GM23338 (cell line): ENCODE results near the gene VANGL1. TPM values are rescaled to one million over a fixed set of nuclear protein-coding genes. Genes with fewer than 3 reads are reported as not detected.

Source experiments
- ATAC-seq: fragments of 200-7000 bp; cut with Tn5 transposase; 3 replicates; pipeline ENCODE4 v1.9.1; 2020
- DNase-seq: peaks from one replicate; pipeline ENCODE4 v3.0.0-alpha.2; 2015; ENCODE audit warnings: low spot score
- H2AFZ ChIP-seq: fragments of 200-600 bp; sonication (generic); 2 replicates; pipeline ENCODE4 v1.8.0; 2016; ENCODE audit warnings: antibody characterized with exemption, mild to moderate bottlenecking, moderate library complexity
- H3F3A ChIP-seq: fragments of 200-600 bp; sonication (generic); replicated peaks from 2 replicates; pipeline ENCODE4 v1.8.0; 2017; ENCODE audit warnings: antibody characterized with exemption, mixed run types, low read depth
- H3K27ac ChIP-seq: fragments of 200-600 bp; sonication (generic); 2 replicates; pipeline ENCODE4 v1.6.1; 2016; ENCODE audit warnings: low read depth
- H3K27me3 ChIP-seq: fragments of 200-600 bp; sonication (generic); 2 replicates; pipeline ENCODE4 v1.8.0; 2016; ENCODE audit warnings: mild to moderate bottlenecking, mixed run types, moderate library complexity; ENCODE audit not compliant: insufficient read depth
- H3K36me3 ChIP-seq: fragments of 200-600 bp; sonication (generic); 2 replicates; pipeline ENCODE4 v1.8.0; 2016; ENCODE audit warnings: mild to moderate bottlenecking; ENCODE audit not compliant: insufficient read depth
- H3K4me1 ChIP-seq: fragments of 200-600 bp; sonication (generic); 2 replicates; pipeline ENCODE4 v1.8.0; 2016; ENCODE audit warnings: mild to moderate bottlenecking, moderate library complexity; ENCODE audit not compliant: insufficient read depth
- H3K4me2 ChIP-seq: fragments of 200-600 bp; sonication (generic); 2 replicates; pipeline ENCODE4 v1.7.1; 2017; ENCODE audit warnings: mixed run types
- H3K4me3 ChIP-seq: fragments of 200-600 bp; sonication (generic); 2 replicates; pipeline ENCODE4 v1.6.1; 2016; ENCODE audit warnings: mixed run types
- H3K79me2 ChIP-seq: fragments of 200-600 bp; sonication (generic); replicated peaks from 2 replicates; pipeline ENCODE4 v1.8.0; 2017; ENCODE audit warnings: mild to moderate bottlenecking; ENCODE audit not compliant: insufficient read depth
- H3K9me2 ChIP-seq: fragments of 200-600 bp; sonication (generic); 2 replicates; pipeline ENCODE4 v1.8.0; 2017; ENCODE audit not compliant: insufficient read depth
- H4K20me1 ChIP-seq: fragments of 200-600 bp; sonication (generic); replicated peaks from 2 replicates; pipeline ENCODE4 v1.8.0; 2017; ENCODE audit warnings: mild to moderate bottlenecking; ENCODE audit not compliant: insufficient read depth
- H3K27ac Mint-ChIP-seq: 2 replicates; pipeline ENCODE4 v1.8.0; 2020; ENCODE audit warnings: inconsistent platforms, mild to moderate bottlenecking, moderate library complexity, mixed read lengths
- H3K27me3 Mint-ChIP-seq: 3 replicates; pipeline ENCODE4 v1.8.0; 2022; ENCODE audit warnings: low read depth, mild to moderate bottlenecking, moderate library complexity, mixed read lengths, inconsistent platforms; ENCODE audit not compliant: insufficient read depth, poor library complexity
- H3K36me3 Mint-ChIP-seq: 3 replicates; pipeline ENCODE4 v1.8.0; 2021; ENCODE audit warnings: low read depth, mild to moderate bottlenecking, inconsistent platforms, moderate library complexity, mixed read lengths
- H3K4me1 Mint-ChIP-seq: 3 replicates; pipeline ENCODE4 v1.8.0; 2020; ENCODE audit warnings: mild to moderate bottlenecking, inconsistent platforms, mixed read lengths
- H3K4me3 Mint-ChIP-seq: 3 replicates; pipeline ENCODE4 v1.8.0; 2021; ENCODE audit warnings: moderate library complexity, mild to moderate bottlenecking, inconsistent platforms, mixed read lengths
- H3K9me3 Mint-ChIP-seq: 3 replicates; pipeline ENCODE4 v1.8.0; 2020; ENCODE audit warnings: moderate library complexity, mild to moderate bottlenecking, inconsistent platforms, mixed read lengths
- CTCF ChIP-seq, 2 experiments: fragments of 200-600 bp in 1 of 2; sonication (generic) in 1 of 2; conservative IDR thresholded peaks; 2 replicates each; pipeline versions ENCODE4 v1.5.1 to v1.6.1; 2016 to 2017; ENCODE audit warnings: antibody characterized with exemption in 2 of 2, low read depth in 2 of 2, mild to moderate bottlenecking in 2 of 2, moderate library complexity in 1 of 2
- EZH2phosphoT487 ChIP-seq: fragments of 200-600 bp; sonication (generic); IDR thresholded peaks from one replicate; pipeline ENCODE4 v1.8.1; 2018; ENCODE audit warnings: antibody characterized with exemption; ENCODE audit not compliant: unreplicated experiment
- JUNB ChIP-seq: IDR thresholded peaks from one replicate; pipeline ENCODE4 v1.6.1; 2016; ENCODE audit warnings: antibody characterized with exemption; ENCODE audit not compliant: unreplicated experiment
- NANOG ChIP-seq: IDR thresholded peaks from 2 replicates; pipeline ENCODE4 v1.6.1; 2016; ENCODE audit warnings: antibody characterized with exemption, borderline replicate concordance
- POLR2AphosphoS5 ChIP-seq: IDR thresholded peaks from 2 replicates; pipeline ENCODE4 v1.6.1; 2016; ENCODE audit warnings: antibody characterized with exemption, low read depth
- ZNF462 ChIP-seq: fragments of 250-450 bp; sonication (Bioruptor Pico); IDR thresholded peaks from 2 replicates; pipeline ENCODE4 v1.5.0; 2020; ENCODE audit warnings: mild to moderate bottlenecking, moderate library complexity
- polyA plus RNA-seq: library from polyadenylated mRNA; unstranded; fragments of >200 nt; fragmentation: Nextera tagmentation; extraction: Ambion mirVana; gene quantifications from 2 replicates; pipeline ENCODE4 v1.2.1, GENCODE V29; 2016
- total RNA-seq: library from RNA; depleted of rRNA; stranded (reverse); fragments of >200 nt; shearing (Covaris generic); gene quantifications from 2 replicates; pipeline ENCODE4 v1.2.3, GENCODE V29; 2014

VANGL1 gene
- total and polyA plus RNA-seq, 2 experiments from 2014 or later = 4.4 to 14.4 TPM

GRCh38 chr1:115596080-115596780, 45.5 kb upstream of the VANGL1 start (continued):
- TF ChIP-seq ZNF462 (CRISPR knock-in tag) = no peak
- no peak for TF ChIP-seq NANOG

- H3F3A ChIP-seq = no peaks in the 10 kb centered on the region
- Mint-ChIP-seq H3K27ac (no peak overlapping the region), H3K9me3 (no peaks in the 10 kb centered on the region; the same call in 2 of the 3 replicates), H3K4me1 (peaks cover 7% of the 10 kb centered on the region; the same call in 2 of the 3 replicates), H3K27me3 (peaks cover 2% of the 10 kb centered on the region), H3K36me3 (no peaks in the 10 kb centered on the region), H3K4me3 (no peak overlapping the region)
- DNase-seq = no peak
- H3K27ac ChIP-seq = no peak overlapping the region
- H3K79me2 ChIP-seq = no peaks in the 10 kb centered on the region
- H3K27me3 ChIP-seq = no peaks in the 10 kb centered on the region
- no peak overlapping the region for H2AFZ ChIP-seq
- H4K20me1 ChIP-seq = no peaks in the 10 kb centered on the region
- H3K36me3 ChIP-seq = no peaks in the 10 kb centered on the region
- H3K4me3 ChIP-seq = no peak overlapping the region
- H3K4me2 ChIP-seq = no peak overlapping the region
- ATAC-seq = no peak
- no peaks in the 10 kb centered on the region for H3K4me1 ChIP-seq
- H3K9me2 ChIP-seq = no peaks in the 10 kb centered on the region
- TF ChIP-seq EZH2phosphoT487 (no peak), ZNF462 (CRISPR knock-in tag) (no peak), CTCF (conservative IDR thresholded peaks at IDR 0.05; ENCODE audit: low read depth in 2 of 2) (no peak), JUNB (no peak), POLR2AphosphoS5 (no peak)
Measured at GRCh38 chr1:115604508-115604907, 37.3 kb upstream of the VANGL1 start.
